ENCODE measurements around the gene TCF25.
A peak's percentile ranks its signal among the peaks of the same experiment; 100 is the strongest.
"Not testable (repeated sequence)": the region's sequence is repeated elsewhere in the genome, so short reads cannot be mapped to it uniquely, and the experiment has no call there.

Gene TCF25

DNA sequence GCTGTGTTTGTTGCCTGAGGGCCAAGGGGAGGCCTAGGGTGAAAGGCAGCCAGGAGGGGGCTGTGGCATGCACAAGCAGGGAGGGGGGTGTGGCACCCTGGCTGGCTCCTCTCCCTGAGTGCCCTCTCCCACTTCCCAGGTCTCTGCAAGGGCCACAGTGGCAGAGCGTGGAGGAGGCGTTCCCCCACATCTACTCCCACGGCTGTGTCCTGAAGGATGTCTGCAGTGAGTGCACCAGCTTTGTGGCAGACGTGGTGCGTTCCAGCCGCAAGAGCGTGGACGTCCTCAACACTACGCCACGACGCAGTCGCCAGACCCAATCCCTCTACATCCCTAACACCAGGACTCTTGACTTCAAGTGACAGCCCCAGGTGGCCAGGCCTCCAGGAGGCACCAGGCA lies 3.5 kb upstream of the TCF25 start:
- Histone ChIP-seq H3K9me3 (no peaks in the 10 kb centered on the region), H3K4me3 (ENCODE audit: low read depth in 1 of 2, low read length in 1 of 2) (no peak overlapping the region), H3K27me3 (no peaks in the 10 kb centered on the region), H3K27ac (no peak overlapping the region), H3K36me3 (peaks cover 3% of the 10 kb centered on the region), H3K4me1 (ENCODE audit: control insufficient read depth in 1 of 2, insufficient read depth in 1 of 2, low read depth in 1 of 2, low read length in 1 of 2) (peaks cover 13 to 20% of the 10 kb centered on the region in 2 experiments)
- no peak for TF ChIP-seq CTCF (IDR thresholded peaks at IDR 0.05)

- H3K36me3 ChIP-seq, result peaks cover 7% of the 10 kb centered on the region
- no peak overlapping the region for H3K27ac ChIP-seq
- H3K4me1 ChIP-seq (ENCODE audit: control insufficient read depth in 1 of 2, insufficient read depth in 1 of 2, low read depth in 1 of 2, low read length in 1 of 2), result peaks cover 13 to 21% of the 10 kb centered on the region in 2 experiments
- H3K9me3 ChIP-seq, result no peaks in the 10 kb centered on the region
- H3K27me3 ChIP-seq, result no peaks in the 10 kb centered on the region
- H3K4me3 ChIP-seq (ENCODE audit: low read depth in 1 of 2, low read length in 1 of 2), result no peak overlapping the region
- no peak for TF ChIP-seq CTCF (IDR thresholded peaks at IDR 0.05)
Measured at GRCh38 chr16:89870440-89870839, 3.0 kb upstream of the TCF25 start.

- Histone ChIP-seq H3K4me3 (ENCODE audit: low read depth in 1 of 2, low read length in 1 of 2) (no peak overlapping the region), H3K4me1 (ENCODE audit: control insufficient read depth in 1 of 2, insufficient read depth in 1 of 2, low read depth in 1 of 2, low read length in 1 of 2) (peaks cover 13 to 21% of the 10 kb centered on the region in 2 experiments), H3K27ac (no peak overlapping the region), H3K27me3 (no peaks in the 10 kb centered on the region), H3K9me3 (no peaks in the 10 kb centered on the region), H3K36me3 (peaks cover 14% of the 10 kb centered on the region)
- no peak for TF ChIP-seq CTCF (IDR thresholded peaks at IDR 0.05)
Measured at GRCh38 chr16:89871895-89872294, 1.5 kb upstream of the TCF25 start.

GRCh38 chr16:89873972-89874689 lies 739 bp downstream of the TCF25 start:
- Histone ChIP-seq H3K27ac (peak overlapping the region; percentile 98), H3K9me3 (no peaks in the 10 kb centered on the region)
- peak; percentile 16 for TF ChIP-seq CTCF (IDR thresholded peaks at IDR 0.05)

DNA sequence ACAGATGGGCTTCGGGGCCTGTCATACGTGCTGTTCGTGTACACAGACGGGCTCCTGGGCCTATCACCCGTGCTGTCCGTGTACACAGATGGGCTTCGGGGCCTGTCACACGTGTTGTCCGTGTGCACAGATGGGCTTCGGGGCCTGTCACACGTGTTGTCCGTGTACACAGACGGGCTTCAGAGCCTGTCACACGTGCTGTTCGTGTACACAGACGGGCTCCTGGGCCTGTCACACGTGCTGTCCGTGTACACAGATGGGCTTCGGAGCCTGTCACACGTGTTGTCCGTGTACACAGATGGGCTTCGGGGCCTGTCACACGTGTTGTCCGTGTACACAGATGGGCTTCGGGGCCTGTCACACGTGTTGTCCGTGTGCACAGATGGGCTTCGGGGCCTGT lies 5.7 kb downstream of the TCF25 start:
- not testable (repeated sequence) for H3K4me3 ChIP-seq (ENCODE audit: low read depth in 1 of 2, low read length in 1 of 2); H3K9me3 ChIP-seq; H3K4me1 ChIP-seq (ENCODE audit: control insufficient read depth in 1 of 2, insufficient read depth in 1 of 2, low read depth in 1 of 2, low read length in 1 of 2); H3K27me3 ChIP-seq; H3K27ac ChIP-seq
- peaks cover 70% of the 10 kb centered on the region for H3K36me3 ChIP-seq

More at GRCh38 chr16:89873972-89874689, 739 bp downstream of the TCF25 start:
- Histone ChIP-seq H3K4me1 (ENCODE audit: control insufficient read depth in 1 of 2, insufficient read depth in 1 of 2, low read depth in 1 of 2, low read length in 1 of 2) (peaks cover 13 to 21% of the 10 kb centered on the region in 2 experiments), H3K36me3 (peaks cover 22% of the 10 kb centered on the region), H3K4me3 (ENCODE audit: low read depth in 1 of 2, low read length in 1 of 2) (peak overlapping the region; percentile 89 to 99), H3K27me3 (no peaks in the 10 kb centered on the region)

- Histone ChIP-seq H3K27ac (no peak overlapping the region), H3K9me3 (no peaks in the 10 kb centered on the region), H3K4me1 (ENCODE audit: control insufficient read depth in 1 of 2, insufficient read depth in 1 of 2, low read depth in 1 of 2, low read length in 1 of 2) (no peaks in the 10 kb centered on the region), H3K27me3 (no peaks in the 10 kb centered on the region), H3K36me3 (peaks cover 79% of the 10 kb centered on the region), H3K4me3 (ENCODE audit: low read depth in 1 of 2, low read length in 1 of 2) (no peak overlapping the region)
- no peak for TF ChIP-seq CTCF (IDR thresholded peaks at IDR 0.05)
Measured at GRCh38 chr16:89880477-89881367, 7.3 kb downstream of the TCF25 start.

Data from neutrophil (primary cell).